GM15510 (cell line): ENCODE measurements around the gene ARHGEF1.

Source experiments
- POLR2A ChIP-seq: IDR thresholded peaks from 3 replicates; pipeline ENCODE4 v1.6.1; 2011; ENCODE audit warnings: borderline replicate concordance; ENCODE audit not compliant: insufficient read length; ENCODE audit errors: extremely low read depth

The ARHGEF1 gene

GRCh38 chr19:41871573-41872383 is 11.2 kb upstream of the ARHGEF1 start:
- no peak for TF ChIP-seq POLR2A

- TF ChIP-seq POLR2A: no peak
These were observed 10.6 kb upstream of the ARHGEF1 start for GRCh38 chr19:41872384-41872774.

- TF ChIP-seq POLR2A: no peak
These were observed 10.0 kb upstream of the ARHGEF1 start for GRCh38 chr19:41872775-41873647.

GRCh38 chr19:41876847-41877832 is 5.8 kb upstream of the ARHGEF1 start, which contains the start of gene CD79A:
TSS of gene CD79A (plus strand) at chr19:41877279. CDS start at chr19:41877305, 26 bp downstream.
- peak; percentile 75 for TF ChIP-seq POLR2A

- TF ChIP-seq POLR2A: peak; percentile 58
These were observed 4.8 kb upstream of the ARHGEF1 start for GRCh38 chr19:41877916-41878905.

GRCh38 chr19:41879080-41879479 is 3.9 kb upstream of the ARHGEF1 start:
- TF ChIP-seq POLR2A: no peak

- no peak for TF ChIP-seq POLR2A
These were observed 3.2 kb upstream of the ARHGEF1 start for GRCh38 chr19:41879670-41880328.

- no peak for TF ChIP-seq POLR2A
These were observed 2.7 kb upstream of the ARHGEF1 start for GRCh38 chr19:41880329-41880708.

GRCh38 chr19:41883463-41883820 is 458 bp downstream of the ARHGEF1 start:
- no peak for TF ChIP-seq POLR2A

- peak; percentile 94 for TF ChIP-seq POLR2A
These were observed 1.1 kb downstream of the ARHGEF1 start for GRCh38 chr19:41883821-41884733.

GRCh38 chr19:41886761-41887710 is 4.1 kb downstream of the ARHGEF1 start:
- no peak for TF ChIP-seq POLR2A
